Measurements from ENCODE around the gene FIBCD1.

FIBCD1 gene, protein sequence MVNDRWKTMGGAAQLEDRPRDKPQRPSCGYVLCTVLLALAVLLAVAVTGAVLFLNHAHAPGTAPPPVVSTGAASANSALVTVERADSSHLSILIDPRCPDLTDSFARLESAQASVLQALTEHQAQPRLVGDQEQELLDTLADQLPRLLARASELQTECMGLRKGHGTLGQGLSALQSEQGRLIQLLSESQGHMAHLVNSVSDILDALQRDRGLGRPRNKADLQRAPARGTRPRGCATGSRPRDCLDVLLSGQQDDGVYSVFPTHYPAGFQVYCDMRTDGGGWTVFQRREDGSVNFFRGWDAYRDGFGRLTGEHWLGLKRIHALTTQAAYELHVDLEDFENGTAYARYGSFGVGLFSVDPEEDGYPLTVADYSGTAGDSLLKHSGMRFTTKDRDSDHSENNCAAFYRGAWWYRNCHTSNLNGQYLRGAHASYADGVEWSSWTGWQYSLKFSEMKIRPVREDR

DNA sequence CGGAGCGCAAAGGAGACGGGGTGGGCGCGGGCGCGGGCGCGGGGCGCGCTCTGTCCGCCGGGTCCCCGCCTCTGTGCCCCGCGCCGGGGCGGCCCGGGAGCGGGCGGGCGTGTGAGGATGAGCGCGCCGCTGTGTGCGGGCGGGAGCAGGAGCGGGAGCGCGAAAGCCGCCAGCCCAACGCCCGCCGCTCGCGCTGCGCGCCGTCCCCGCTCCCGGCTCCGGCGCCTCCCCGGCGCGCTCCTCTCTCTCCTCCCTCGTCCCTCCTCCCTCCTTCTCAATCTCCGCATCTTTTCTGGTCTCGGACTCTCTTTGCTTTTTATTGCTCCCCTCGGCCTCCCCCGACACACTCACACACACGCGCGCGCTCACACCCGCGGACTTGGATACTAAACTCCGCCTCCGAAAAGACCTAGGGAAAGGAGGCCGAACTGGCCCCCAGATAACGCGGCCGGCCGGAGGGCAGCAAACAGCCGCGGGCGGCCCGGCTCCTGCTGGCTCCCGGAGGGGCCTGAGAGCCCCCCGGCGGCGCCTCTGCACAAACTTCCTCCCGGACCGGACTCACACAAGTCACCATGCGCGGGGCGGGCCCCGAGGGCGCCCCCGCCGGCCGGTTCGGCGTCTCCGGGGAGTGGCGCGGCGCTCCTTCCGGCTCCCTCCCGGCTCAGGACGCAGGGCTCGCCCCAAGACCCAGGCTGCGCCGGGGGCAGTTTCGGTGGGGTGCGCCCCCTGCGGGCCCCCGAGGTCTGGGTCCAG is at the start of gene FIBCD1:
FIBCD1 (minus strand) TSS at position 596 of the 753 bp plus-strand sequence. CDS start 640 bp downstream, outside the sequence.
- DNase-seq, result peak in 1 of 2 experiments; percentile 42

GRCh38 chr9:130988400-130988747 is 49.3 kb upstream of the FIBCD1 start:
- no peak for DNase-seq

GRCh38 chr9:130987738-130988399 is 48.8 kb upstream of the FIBCD1 start:
- DNase-seq, result no peak

DNA sequence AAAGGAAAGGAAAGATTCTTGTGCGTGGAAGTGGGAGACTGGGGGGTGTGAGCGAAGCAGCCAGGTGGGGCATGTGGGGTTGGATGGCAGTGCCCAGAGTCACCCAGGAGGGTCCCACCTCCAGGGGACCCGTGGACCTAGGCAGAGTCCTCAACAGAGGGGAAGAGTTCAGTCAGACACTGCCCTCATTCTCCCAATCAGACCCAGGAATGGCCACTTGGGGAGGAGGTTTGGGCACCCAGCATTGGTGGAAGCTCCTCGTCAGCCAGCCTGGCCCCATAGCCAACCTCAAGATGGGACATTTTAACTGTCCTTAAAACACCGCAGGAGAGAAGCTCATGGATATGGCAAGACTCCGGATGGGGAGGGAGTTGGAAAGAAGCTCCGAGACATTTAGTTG is 48.0 kb upstream of the FIBCD1 start:
- DNase-seq, result no peak

DNA sequence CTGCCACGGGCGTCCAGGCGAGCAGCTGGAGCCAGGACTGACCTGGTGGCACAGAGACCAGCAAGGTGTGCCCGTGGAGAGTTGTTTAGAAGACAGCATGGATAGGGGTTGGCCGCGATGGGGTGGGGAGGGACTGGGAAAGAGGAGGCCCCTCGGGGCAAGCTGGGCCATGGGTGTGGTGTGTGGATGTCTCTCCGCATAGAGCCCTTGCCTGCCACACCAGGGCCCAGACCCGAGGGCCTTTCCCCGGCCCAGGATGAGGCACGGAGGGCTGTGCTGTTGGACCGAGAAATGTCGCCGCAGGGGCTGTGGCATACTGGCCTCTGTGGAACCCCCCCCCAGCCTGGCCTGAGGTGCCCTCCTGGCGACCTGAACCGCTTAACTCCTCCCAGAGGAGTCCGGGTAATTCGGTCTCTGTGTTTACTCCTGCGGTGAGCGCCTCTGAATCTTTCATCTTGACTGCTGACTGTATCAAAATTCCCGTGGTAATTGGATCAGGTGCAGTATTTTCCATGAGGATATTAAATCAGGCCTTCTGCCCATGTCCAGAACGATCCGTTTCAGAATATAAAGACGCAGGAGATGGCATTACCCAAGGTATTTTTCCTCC is 47.4 kb upstream of the FIBCD1 start:
- no peak for DNase-seq

GRCh38 chr9:130985606-130986162 is 46.6 kb upstream of the FIBCD1 start:
- DNase-seq, result no peak

GRCh38 chr9:130985029-130985428 is 46.0 kb upstream of the FIBCD1 start:
- DNase-seq, result no peak

GRCh38 chr9:130984521-130984920 is 45.5 kb upstream of the FIBCD1 start:
- no peak for DNase-seq

DNA sequence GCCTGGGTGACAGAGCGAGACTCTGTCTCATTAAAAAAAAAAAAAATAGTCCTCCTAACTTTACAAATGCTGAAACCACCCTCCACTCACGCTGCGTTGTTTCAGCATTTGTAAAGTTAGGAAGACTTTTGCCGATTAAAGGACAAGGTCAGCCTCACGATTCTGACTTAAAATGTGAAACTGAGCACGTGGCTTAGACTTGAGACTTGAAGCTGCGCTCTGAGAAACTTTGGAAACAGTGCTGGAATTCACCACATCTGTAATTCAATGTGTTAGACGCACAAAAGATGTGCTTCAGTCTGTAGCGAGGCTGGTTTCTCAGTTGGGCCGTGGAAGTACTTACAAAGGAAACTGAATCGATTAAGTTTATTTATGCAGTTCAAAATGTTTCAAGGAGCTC is 44.9 kb upstream of the FIBCD1 start:
- DNase-seq, result no peak

DNA sequence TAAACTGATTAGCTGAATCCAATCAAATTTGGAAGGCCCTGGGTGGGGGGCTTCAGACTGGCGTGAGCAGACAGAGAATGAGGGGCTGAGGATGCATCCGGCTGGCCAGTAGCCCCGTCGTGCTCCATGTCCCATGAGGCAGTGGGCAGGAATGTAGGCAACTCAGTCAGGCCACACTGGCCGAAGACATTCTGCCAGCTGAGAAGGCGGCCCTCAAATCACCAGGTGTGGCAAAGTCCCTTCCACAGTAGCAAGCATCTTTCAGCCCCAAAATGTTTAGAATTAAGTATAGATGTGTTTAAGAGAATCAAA is 44.3 kb upstream of the FIBCD1 start:
- DNase-seq, result no peak

DNA sequence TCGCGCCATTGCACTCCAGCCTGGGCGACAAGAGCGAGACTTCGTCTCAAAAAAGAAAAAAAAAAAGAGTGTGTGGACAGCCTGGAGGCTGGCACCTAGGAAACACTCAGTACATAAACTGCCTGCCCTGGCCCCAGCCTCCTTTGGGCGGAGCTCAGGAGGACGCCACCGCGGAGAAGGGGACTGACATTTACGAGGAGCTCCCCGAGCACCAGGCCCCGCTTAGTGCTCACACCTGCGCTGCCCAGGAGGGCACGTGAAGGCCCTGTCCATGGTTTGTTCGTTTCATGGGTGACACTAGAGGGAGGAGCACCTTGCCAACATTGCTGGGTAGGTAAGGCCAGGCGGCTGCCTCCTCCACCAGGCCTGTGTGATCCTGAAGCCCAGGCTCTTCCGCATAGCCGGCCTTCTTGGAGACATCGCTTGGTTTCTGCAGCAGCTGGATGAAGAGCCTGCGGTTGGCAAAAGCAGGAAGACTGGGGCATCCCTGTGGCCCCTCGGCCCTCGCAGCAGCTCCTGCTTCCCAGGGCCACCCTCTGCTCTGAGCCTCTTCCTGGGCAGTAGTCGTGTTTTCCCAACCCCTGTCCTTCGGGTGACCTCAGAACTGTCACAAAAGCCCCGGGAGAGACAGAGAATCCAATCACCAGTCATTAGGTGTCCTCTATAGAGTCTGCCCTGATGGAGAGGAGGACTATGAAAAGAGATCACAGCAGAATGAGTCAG is 43.8 kb upstream of the FIBCD1 start:
- DNase-seq, result no peak

GRCh38 chr9:130981756-130982137 is 42.7 kb upstream of the FIBCD1 start:
- no peak for DNase-seq

GRCh38 chr9:130981002-130981755 is 42.1 kb upstream of the FIBCD1 start:
- no peak for DNase-seq

GRCh38 chr9:130980526-130980925 is 41.5 kb upstream of the FIBCD1 start:
- no peak for DNase-seq

DNA sequence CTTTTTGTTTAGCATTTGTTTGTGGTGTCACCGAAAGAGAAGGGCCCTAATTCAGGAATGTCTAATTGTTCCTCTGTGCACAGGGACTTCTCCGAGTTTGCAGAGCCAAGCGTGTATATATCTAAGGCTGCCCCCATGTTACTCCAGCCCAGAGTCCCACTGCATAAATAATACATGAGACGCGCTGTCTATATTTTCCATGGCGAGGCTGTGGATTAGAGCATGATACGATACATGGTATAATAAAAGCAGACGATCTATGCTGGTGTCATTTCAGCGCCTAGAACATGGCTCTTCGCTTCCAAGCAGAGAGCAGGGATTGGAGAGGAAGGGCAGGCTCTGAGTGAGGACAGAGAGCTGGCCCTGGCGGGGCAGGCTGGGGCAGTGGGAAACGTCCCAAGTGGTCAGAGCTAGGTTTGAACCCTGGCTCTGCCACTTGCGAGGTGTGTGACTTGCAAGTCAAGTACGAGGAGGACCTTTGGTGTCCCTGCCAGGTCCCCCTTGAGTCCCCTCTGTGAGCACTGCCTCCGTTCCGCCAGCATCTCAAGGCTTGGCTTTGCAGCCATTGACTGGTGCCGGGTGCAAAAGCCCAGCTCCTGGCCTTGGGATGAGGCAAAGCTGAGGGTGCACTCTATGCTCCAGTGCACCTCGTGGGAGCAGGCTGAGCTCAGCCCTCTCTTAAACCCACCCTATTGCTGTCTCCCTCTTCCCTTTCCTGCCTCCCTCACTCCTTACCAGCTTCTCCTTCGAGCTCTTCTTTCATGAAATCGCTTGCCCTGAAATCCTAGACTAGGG is 40.7 kb upstream of the FIBCD1 start:
- DNase-seq, result no peak

- DNase-seq, result no peak
Measured at GRCh38 chr9:130977811-130978221, 38.8 kb upstream of the FIBCD1 start.

DNA sequence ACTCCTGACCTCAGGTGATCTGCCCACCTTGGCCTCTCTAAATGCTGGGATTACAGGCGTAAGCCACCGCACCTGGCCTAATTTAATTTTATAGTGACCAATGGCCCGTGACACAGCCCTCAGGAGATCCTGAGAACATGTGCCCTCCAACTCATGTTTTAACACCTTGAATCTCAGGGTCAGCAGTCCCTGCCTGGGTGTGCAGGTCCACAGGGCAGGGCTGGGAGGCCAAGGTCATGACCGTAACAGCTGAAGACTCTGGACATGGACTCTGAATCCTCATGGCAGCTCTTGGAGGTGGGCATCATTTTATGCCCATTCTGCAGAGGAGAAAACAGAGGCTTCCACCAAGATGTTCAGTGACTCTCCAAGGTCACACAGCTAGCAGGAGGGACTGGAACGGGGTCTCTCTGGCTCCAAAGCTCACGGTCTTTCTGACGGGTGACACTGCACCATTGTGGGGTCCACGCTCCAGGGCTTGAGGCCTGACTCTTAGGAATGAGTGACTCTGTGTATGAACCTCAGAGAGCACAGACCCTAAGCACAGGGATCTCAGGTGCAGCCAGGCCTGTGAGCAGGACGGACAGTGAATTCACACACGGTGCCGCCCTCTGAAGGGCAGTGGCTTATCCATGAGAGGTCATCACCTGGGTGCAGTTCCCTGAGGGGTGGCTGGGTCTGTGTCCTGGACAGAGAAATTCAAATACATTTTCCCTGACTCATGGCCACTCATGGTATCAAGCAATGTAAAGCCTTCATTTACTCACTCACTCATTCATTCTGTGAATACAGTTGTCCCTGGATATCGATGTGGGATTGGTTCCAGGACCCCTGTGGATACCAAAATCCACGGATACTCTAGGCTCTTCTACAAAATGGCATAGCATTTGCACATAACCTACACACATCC is 37.1 kb upstream of the FIBCD1 start:
- no peak for DNase-seq

- no peak for DNase-seq
Measured at GRCh38 chr9:130975156-130975555, 36.1 kb upstream of the FIBCD1 start.

- DNase-seq, result no peak
Measured at GRCh38 chr9:130974697-130975096, 35.6 kb upstream of the FIBCD1 start.

Data from NCI-H1930 (cell line).